Pons (tissue), 1 donor: ENCODE data around the gene RNF141.

Experiments used
- DNase-seq: peaks from one replicate; pipeline ENCODE4 v3.0.0-alpha.2; 2016; ENCODE audit warnings: low spot score

RNF141 gene

GRCh38 chr11:10561043-10561818, 20.2 kb upstream of the RNF141 start:
- no peak for DNase-seq

GRCh38 chr11:10558288-10558687, 17.3 kb upstream of the RNF141 start:
- DNase-seq: no peak

- no peak for DNase-seq
Observed at GRCh38 chr11:10556590-10556989, 15.6 kb upstream of the RNF141 start.

GRCh38 chr11:10551845-10552352, 10.9 kb upstream of the RNF141 start:
- DNase-seq: no peak

- DNase-seq: no peak
Observed at GRCh38 chr11:10551290-10551592, 10.3 kb upstream of the RNF141 start.

GRCh38 chr11:10550503-10551289, 9.7 kb upstream of the RNF141 start:
- no peak for DNase-seq

GRCh38 chr11:10544491-10545465, 3.8 kb upstream of the RNF141 start:
- no peak for DNase-seq

GRCh38 chr11:10543782-10544181, 2.8 kb upstream of the RNF141 start:
- DNase-seq: no peak

GRCh38 chr11:10542776-10543175, 1.8 kb upstream of the RNF141 start:
- no peak for DNase-seq

- DNase-seq: no peak
Observed at GRCh38 chr11:10541561-10541930, 559 bp upstream of the RNF141 start.

GRCh38 chr11:10540546-10540914, 457 bp downstream of the RNF141 start:
- peak; percentile 41 for DNase-seq

- peak; percentile 8 for DNase-seq
Observed at GRCh38 chr11:10539339-10539738, 1.6 kb downstream of the RNF141 start.

GRCh38 chr11:10538924-10539323, 2.1 kb downstream of the RNF141 start:
- DNase-seq: peak; percentile 14

GRCh38 chr11:10537600-10537999, 3.4 kb downstream of the RNF141 start:
- DNase-seq: peak; percentile 5

GRCh38 chr11:10534316-10534715, 6.7 kb downstream of the RNF141 start:
- peak; percentile 7 for DNase-seq

GRCh38 chr11:10533323-10533722, 7.7 kb downstream of the RNF141 start:
- no peak for DNase-seq

- peak; percentile 2 for DNase-seq
Observed at GRCh38 chr11:10532526-10532925, 8.5 kb downstream of the RNF141 start.

- peak; percentile 9 for DNase-seq
Observed at GRCh38 chr11:10529279-10529678, 11.7 kb downstream of the RNF141 start.

GRCh38 chr11:10528121-10528520, 12.9 kb downstream of the RNF141 start:
- DNase-seq: no peak

GRCh38 chr11:10526974-10527918, 13.7 kb downstream of the RNF141 start:
- DNase-seq: peak; percentile 96

- peak; percentile 8 for DNase-seq
Observed at GRCh38 chr11:10524471-10524870, 16.5 kb downstream of the RNF141 start.
